Endothelial cell of umbilical vein (primary cell): ENCODE data around the gene ARHGEF28. TPM values are rescaled to one million over a fixed set of nuclear protein-coding genes. Genes with fewer than 3 reads are reported as not detected.

ENCODE experiments used
- BruUV-seq: library from RNA; stranded (reverse); fragments of 400-500 nt; replicated peaks from 2 replicates; lab custom pipeline; 2021; lab: Mats Ljungman, UMichigan
- CTCF ChIA-PET: fragments of 300-600, 350-600 bp; sonication (Branson Sonifier 250); formaldehyde crosslinking; loops from one replicate; lab custom pipeline; 2021; ENCODE audit warnings: antibody characterized with exemption, inconsistent platforms; lab: Charles Lee
- POLR2A ChIA-PET: fragments of 300-600, 350-600 bp; sonication (Branson Sonifier 250); formaldehyde crosslinking; loops from one replicate; lab custom pipeline; 2021; ENCODE audit warnings: antibody characterized with exemption, inconsistent platforms; lab: Charles Lee
- DNase-seq: peaks from one replicate; pipeline ENCODE4 v3.0.0-alpha.2; 2011; ENCODE audit warnings: low read depth, low spot score
- FAIRE-seq: peaks from 2 replicates; lab custom pipeline; 2011; peaks lifted over from hg19 to GRCh38; lab: Jason Lieb, UNC
- H2AFZ ChIP-seq: 2 replicates; pipeline ENCODE4 v1.6.0; 2012; ENCODE audit warnings: low read depth, low read length, control low read depth, inconsistent platforms
- H3K27ac ChIP-seq: 2 replicates; pipeline ENCODE4 v1.5.1; 2011; ENCODE audit warnings: low read depth, mild to moderate bottlenecking, control low read depth, low read length, moderate library complexity; ENCODE audit not compliant: insufficient read depth
- H3K27me3 ChIP-seq, 2 experiments: 2 replicates each; pipeline versions ENCODE4 v1.6.0 to v1.6.1; 2011; ENCODE audit warnings: low read length in 2 of 2, mixed read lengths in 1 of 2; ENCODE audit not compliant: control insufficient read depth in 2 of 2, insufficient read depth in 2 of 2
- H3K36me3 ChIP-seq, 2 experiments: 2 replicates in 1 of 2; 3 replicates in 1 of 2; pipeline ENCODE4 v1.5.1; 2011; ENCODE audit warnings: low read length in 2 of 2, mild to moderate bottlenecking in 1 of 2, moderate library complexity in 1 of 2; ENCODE audit not compliant: control insufficient read depth in 2 of 2, insufficient read depth in 2 of 2; ENCODE audit errors: extremely low read depth in 1 of 2
- H3K4me1 ChIP-seq: 3 replicates; pipeline ENCODE4 v1.5.1; 2011; ENCODE audit warnings: mild to moderate bottlenecking, low read length; ENCODE audit not compliant: control insufficient read depth, insufficient read depth; ENCODE audit errors: extremely low read depth
- H3K4me2 ChIP-seq: 2 replicates; pipeline ENCODE4 v1.6.1; 2011; ENCODE audit warnings: low read length, control low read depth, mixed read lengths; ENCODE audit not compliant: insufficient read depth
- H3K4me3 ChIP-seq, 3 experiments: fragments of 200-600 bp in 1 of 3; sonication (generic), shearing (Covaris generic) in 1 of 3; replicated peaks in 1 of 3; 2 replicates each; pipeline ENCODE4 v1.5.1; 2011 to 2016; ENCODE audit warnings: control low read depth in 3 of 3, low read length in 3 of 3, mild to moderate bottlenecking in 2 of 3, inconsistent platforms in 1 of 3, low read depth in 1 of 3, moderate library complexity in 1 of 3; ENCODE audit not compliant: insufficient read depth in 1 of 3
- H3K79me2 ChIP-seq: 2 replicates; pipeline ENCODE4 v1.6.0; 2012; ENCODE audit warnings: low read length, inconsistent platforms; ENCODE audit not compliant: control insufficient read depth, insufficient read depth
- H3K9ac ChIP-seq: replicated peaks from 2 replicates; pipeline ENCODE3; 2011; ENCODE audit warnings: low read length, control low read depth; ENCODE audit not compliant: insufficient read depth; ENCODE audit errors: extremely low read depth
- H3K9me1 ChIP-seq: replicated peaks from 3 replicates; pipeline ENCODE4 v1.6.0; 2011; ENCODE audit warnings: mild to moderate bottlenecking, low read length; ENCODE audit not compliant: control insufficient read depth, insufficient read depth; ENCODE audit errors: extremely low read depth
- H3K9me3 ChIP-seq: replicated peaks from 2 replicates; pipeline ENCODE4 v1.5.1; 2012; ENCODE audit warnings: low read length, inconsistent platforms; ENCODE audit not compliant: control insufficient read depth, insufficient read depth
- H4K20me1 ChIP-seq: replicated peaks from 2 replicates; pipeline ENCODE3; 2011; ENCODE audit warnings: mild to moderate bottlenecking, low read length; ENCODE audit not compliant: control insufficient read depth, insufficient read depth; ENCODE audit errors: extremely low read depth
- EZH2 ChIP-seq: IDR thresholded peaks from 2 replicates; pipeline ENCODE4 v1.6.1; 2012; ENCODE audit warnings: borderline replicate concordance, low read depth, mild to moderate bottlenecking, moderate library complexity, low read length, inconsistent platforms; ENCODE audit not compliant: severe bottlenecking
- FOS ChIP-seq: IDR thresholded peaks from 2 replicates; pipeline ENCODE4 v1.6.1; 2011; ENCODE audit warnings: mild to moderate bottlenecking, low read length, moderate library complexity, borderline replicate concordance; ENCODE audit not compliant: insufficient read depth
- GATA2 ChIP-seq: IDR thresholded peaks from 2 replicates; pipeline ENCODE4 v1.7.0; 2011; ENCODE audit warnings: low read depth, mild to moderate bottlenecking, moderate library complexity, mixed read lengths, low read length; ENCODE audit not compliant: insufficient read length, insufficient read depth
- JUN ChIP-seq: IDR thresholded peaks from 2 replicates; pipeline ENCODE4 v1.6.1; 2011; ENCODE audit warnings: borderline replicate concordance, low read depth; ENCODE audit not compliant: insufficient read length, insufficient read depth
- MYC ChIP-seq: IDR thresholded peaks from one replicate; pipeline ENCODE4 v1.6.1; 2011; ENCODE audit warnings: mild to moderate bottlenecking, low read depth, low read length
- POLR2A ChIP-seq: IDR thresholded peaks from 2 replicates; pipeline ENCODE4 v1.6.1; 2012; ENCODE audit warnings: low read depth, mild to moderate bottlenecking, control low read depth, low read length
- POLR2AphosphoS5 ChIP-seq: IDR thresholded peaks from 2 replicates; pipeline ENCODE4 v1.6.1; 2012; ENCODE audit warnings: low read depth, mild to moderate bottlenecking, control low read depth, low read length, moderate library complexity; ENCODE audit not compliant: insufficient read depth
- dilution Hi-C: fragments of 300-500 bp; cut with MboI; formaldehyde crosslinking; loops from one replicate; pipeline ENCODE4 v1.15.0; 2019; ENCODE audit warnings: low sequenced_read_pairs; ENCODE audit not compliant: extremely low pct_ligation_motif_present
- intact Hi-C: fragments of 100-400 bp; cut with micrococcal nuclease; formaldehyde crosslinking; loops from one replicate; pipeline ENCODE4 v1.10.0; 2022
- polyA plus RNA-seq, 4 experiments: library from polyadenylated mRNA; depleted of rRNA in 3 of 4; stranded (reverse) in 3 of 4; unstranded in 1 of 4; fragments of >200 nt; gene quantifications; 2 replicates each; pipeline versions ENCODE4 v1.2.1 to v1.2.3, GENCODE V29; 2011 to 2012; ENCODE audit warnings: missing spikeins in 1 of 4
- total RNA-seq: library from RNA; stranded (reverse); gene quantifications from 2 replicates; pipeline ENCODE4 v1.2.3, GENCODE V29; 2021
- TF ChIP-seq, protein P1 (sequence below): IDR thresholded peaks from 2 replicates; pipeline ENCODE4 v1.6.1; 2011; ENCODE audit not compliant: insufficient read depth, insufficient read length
- TF ChIP-seq, protein P2 (sequence below), 2 donors: IDR thresholded peaks; 1 replicate in 1 of 2; 2 replicates in 1 of 2; pipeline ENCODE4 v1.5.1; 2011; ENCODE audit warnings: low read length in 2 of 2, mild to moderate bottlenecking in 2 of 2, moderate library complexity in 2 of 2, control low read depth in 1 of 2, inconsistent platforms in 1 of 2, low read depth in 1 of 2; ENCODE audit not compliant: insufficient read depth in 1 of 2; ENCODE audit errors: extremely low read depth in 1 of 2

ARHGEF28 gene
- total and polyA plus RNA-seq, 2 donors (not counting 3 experiments of a cell fraction or from before 2014, with no cell fraction given) = 29.5 to 108 TPM

DNA sequence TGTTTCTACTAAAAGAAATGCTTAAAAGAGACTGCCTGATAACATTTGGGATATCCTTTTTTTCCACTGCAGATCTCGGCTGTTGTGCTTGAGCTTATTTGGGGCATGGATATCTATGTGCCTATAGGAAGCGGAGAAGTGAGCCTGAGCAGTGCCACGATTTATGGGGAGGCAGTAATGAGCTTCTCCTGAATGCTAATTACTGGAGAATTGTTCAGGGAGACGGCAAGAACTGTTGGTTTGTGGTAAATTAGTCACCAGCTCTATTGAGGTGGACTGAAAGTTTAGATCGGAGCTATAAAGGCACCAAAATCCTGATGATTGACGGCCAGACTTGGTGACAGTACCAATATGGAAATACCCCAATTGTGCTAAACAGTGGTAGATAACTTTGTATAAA lies 186.5 kb downstream of the ARHGEF28 start:
- Histone ChIP-seq H3K9me1 (no peaks in the 10 kb centered on the region), H3K4me3 (no peak overlapping the region), H3K9ac (no peak overlapping the region), H2AFZ (no peak overlapping the region), H3K9me3 (no peaks in the 10 kb centered on the region), H3K27me3 (no peaks in the 10 kb centered on the region), H3K4me2 (no peak overlapping the region), H3K36me3 (peaks cover 8 to 10% of the 10 kb centered on the region in 2 experiments), H4K20me1 (no peaks in the 10 kb centered on the region), H3K79me2 (peaks cover 2% of the 10 kb centered on the region), H3K4me1 (no peaks in the 10 kb centered on the region), H3K27ac (no peak overlapping the region)
- DNase-seq (no peak), FAIRE-seq (no peak)
- dilution Hi-C loops (no loop called here), intact Hi-C loops (no loop called here)
- BruUV-seq = no TSS peak
- ChIA-PET CTCF (interaction anchor here (0.7 to 1.4 kb wide), 4 partner anchors 10 to 221 kb away, joined by 3 to 7 read pairs (median 4); no protein-coding TSS in a partner anchor), POLR2A (no interaction called here)
- TF ChIP-seq EZH2 (no peak), POLR2A (no peak), JUN (no peak)

GRCh38 chr5:73812962-73813588 lies 187.1 kb downstream of the ARHGEF28 start:
- H3K9ac ChIP-seq = no peak overlapping the region
- TF ChIP-seq EZH2 = no peak
- TF ChIP-seq POLR2A = no peak
- no peak for TF ChIP-seq FOS
- no peak for TF ChIP-seq GATA2
- TF ChIP-seq POLR2AphosphoS5 = no peak
- TF ChIP-seq MYC = no peak
- no peak for TF ChIP-seq JUN
- TF ChIP-seq, protein P1, sequence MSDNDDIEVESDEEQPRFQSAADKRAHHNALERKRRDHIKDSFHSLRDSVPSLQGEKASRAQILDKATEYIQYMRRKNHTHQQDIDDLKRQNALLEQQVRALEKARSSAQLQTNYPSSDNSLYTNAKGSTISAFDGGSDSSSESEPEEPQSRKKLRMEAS = no peak
- TF ChIP-seq, protein P2, sequence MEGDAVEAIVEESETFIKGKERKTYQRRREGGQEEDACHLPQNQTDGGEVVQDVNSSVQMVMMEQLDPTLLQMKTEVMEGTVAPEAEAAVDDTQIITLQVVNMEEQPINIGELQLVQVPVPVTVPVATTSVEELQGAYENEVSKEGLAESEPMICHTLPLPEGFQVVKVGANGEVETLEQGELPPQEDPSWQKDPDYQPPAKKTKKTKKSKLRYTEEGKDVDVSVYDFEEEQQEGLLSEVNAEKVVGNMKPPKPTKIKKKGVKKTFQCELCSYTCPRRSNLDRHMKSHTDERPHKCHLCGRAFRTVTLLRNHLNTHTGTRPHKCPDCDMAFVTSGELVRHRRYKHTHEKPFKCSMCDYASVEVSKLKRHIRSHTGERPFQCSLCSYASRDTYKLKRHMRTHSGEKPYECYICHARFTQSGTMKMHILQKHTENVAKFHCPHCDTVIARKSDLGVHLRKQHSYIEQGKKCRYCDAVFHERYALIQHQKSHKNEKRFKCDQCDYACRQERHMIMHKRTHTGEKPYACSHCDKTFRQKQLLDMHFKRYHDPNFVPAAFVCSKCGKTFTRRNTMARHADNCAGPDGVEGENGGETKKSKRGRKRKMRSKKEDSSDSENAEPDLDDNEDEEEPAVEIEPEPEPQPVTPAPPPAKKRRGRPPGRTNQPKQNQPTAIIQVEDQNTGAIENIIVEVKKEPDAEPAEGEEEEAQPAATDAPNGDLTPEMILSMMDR (IDR thresholded peaks at IDR 0.05; ENCODE audit: extremely low read depth in 1 of 2, insufficient read depth in 1 of 2, low read depth in 1 of 2, low read length in 2 of 2) = no peak

More at GRCh38 chr5:73812962-73813588, 187.1 kb downstream of the ARHGEF28 start:
- no peak overlapping the region for H3K4me3 ChIP-seq
- peaks cover 13% of the 10 kb centered on the region in 2 experiments for H3K36me3 ChIP-seq
- no peaks in the 10 kb centered on the region for H4K20me1 ChIP-seq
- H3K9me3 ChIP-seq = no peaks in the 10 kb centered on the region
- CTCF ChIA-PET = interaction anchor here (0.5 to 1.4 kb wide), 5 partner anchors 12 to 222 kb away, joined by 3 to 7 read pairs (median 3); no protein-coding TSS in a partner anchor
- FAIRE-seq = no peak
- no peak overlapping the region for H3K4me2 ChIP-seq
- POLR2A ChIA-PET = no interaction called here
- no peak for DNase-seq
- intact Hi-C loops (no loop called here), dilution Hi-C loops (no loop called here)
- BruUV-seq = no TSS peak
- peaks cover 2% of the 10 kb centered on the region for H3K79me2 ChIP-seq
- no peaks in the 10 kb centered on the region for H3K4me1 ChIP-seq
- H3K27me3 ChIP-seq = no peaks in the 10 kb centered on the region
- no peak overlapping the region for H2AFZ ChIP-seq
- no peak overlapping the region for H3K27ac ChIP-seq
- H3K9me1 ChIP-seq = no peaks in the 10 kb centered on the region
